IMR-90 (cell line): ENCODE results near the gene STAG1. TPM values are rescaled to one million over a fixed set of nuclear protein-coding genes. Genes with fewer than 3 reads are reported as not detected.

Source experiments
- ATAC-seq: fragments of 200-7000 bp; cut with Tn5 transposase; 2 replicates; pipeline ENCODE4 v1.9.1; 2020; ENCODE audit warnings: low read depth, mild to moderate bottlenecking, moderate library complexity
- BruUV-seq: library from RNA; stranded (reverse); fragments of 400-500 nt; replicated peaks from 2 replicates; lab custom pipeline; 2021; lab: Mats Ljungman, UMichigan
- CTCF ChIA-PET: fragments of 300-600 bp; formaldehyde crosslinking; extraction: SDS; loops from one replicate; lab custom pipeline; 2021; ENCODE audit warnings: antibody characterized with exemption; lab: Yijun Ruan, JAX
- POLR2A ChIA-PET: fragments of 300-600 bp; sonication (Branson Sonifier 250); formaldehyde crosslinking; loops from one replicate; lab custom pipeline; 2022; ENCODE audit warnings: antibody characterized with exemption; ENCODE audit not compliant: unreplicated experiment; lab: Charles Lee
- DNase-seq: peaks from one replicate; pipeline ENCODE4 v3.0.0; 2013
- H2AFZ ChIP-seq: replicated peaks from 2 replicates; pipeline ENCODE3; 2013; ENCODE audit warnings: low read length, mild to moderate bottlenecking; ENCODE audit not compliant: poor library complexity
- H2AK5ac ChIP-seq: 2 replicates; pipeline ENCODE4 v1.6.1; 2013; ENCODE audit warnings: low read depth, low read length, inconsistent platforms
- H2AK9ac ChIP-seq: replicated peaks from 2 replicates; pipeline ENCODE3; 2013; ENCODE audit warnings: mild to moderate bottlenecking, low read depth, low read length, moderate library complexity; ENCODE audit not compliant: poor library complexity
- H2BK120ac ChIP-seq: 2 replicates; pipeline ENCODE4 v1.6.1; 2013; ENCODE audit warnings: low read depth, low read length, inconsistent platforms
- H2BK15ac ChIP-seq: 3 replicates; pipeline ENCODE4 v1.6.1; 2013; ENCODE audit warnings: low read depth, low read length, inconsistent platforms
- H2BK20ac ChIP-seq: 2 replicates; pipeline ENCODE4 v1.6.1; 2013; ENCODE audit warnings: low read depth, mild to moderate bottlenecking, inconsistent platforms, low read length, moderate library complexity
- H2BK5ac ChIP-seq: 2 replicates; pipeline ENCODE4 v1.6.1; 2013; ENCODE audit warnings: mild to moderate bottlenecking, low read depth, low read length, inconsistent platforms; ENCODE audit not compliant: poor library complexity, severe bottlenecking
- H3K14ac ChIP-seq: replicated peaks from 2 replicates; pipeline ENCODE4 v1.6.1; 2013; ENCODE audit warnings: low read depth, low read length, inconsistent platforms
- H3K18ac ChIP-seq: 2 replicates; pipeline ENCODE4 v1.6.1; 2013; ENCODE audit warnings: low read depth, low read length, control low read depth
- H3K23ac ChIP-seq: 2 replicates; pipeline ENCODE4 v1.6.1; 2013; ENCODE audit warnings: low read depth, low read length, inconsistent platforms
- H3K27ac ChIP-seq: 2 replicates; pipeline ENCODE4 v1.5.1; 2013; ENCODE audit warnings: mild to moderate bottlenecking, control low read depth, low read length; ENCODE audit not compliant: insufficient read depth
- H3K27me3 ChIP-seq: 2 replicates; pipeline ENCODE4 v1.6.1; 2013; ENCODE audit warnings: low read length; ENCODE audit not compliant: control insufficient read depth, insufficient read depth
- H3K36me3 ChIP-seq: 2 replicates; pipeline ENCODE4 v1.6.1; 2013; ENCODE audit warnings: low read length, mixed read lengths; ENCODE audit not compliant: control insufficient read depth, insufficient read depth
- H3K4ac ChIP-seq: 2 replicates; pipeline ENCODE4 v1.6.1; 2013; ENCODE audit warnings: low read depth, low read length, inconsistent platforms
- H3K4me1 ChIP-seq: 2 replicates; pipeline ENCODE4 v1.6.1; 2013; ENCODE audit warnings: low read length, mixed read lengths; ENCODE audit not compliant: control insufficient read depth, insufficient read depth
- H3K4me2 ChIP-seq: 2 replicates; pipeline ENCODE4 v1.6.1; 2013; ENCODE audit warnings: low read depth, mild to moderate bottlenecking, control low read depth, low read length, moderate library complexity
- H3K4me3 ChIP-seq: 2 replicates; pipeline ENCODE4 v1.5.1; 2013; ENCODE audit warnings: low read depth, mild to moderate bottlenecking, control low read depth, low read length, moderate library complexity; ENCODE audit not compliant: insufficient read depth
- H3K56ac ChIP-seq: 2 replicates; pipeline ENCODE4 v1.6.1; 2013; ENCODE audit warnings: low read length, inconsistent platforms; ENCODE audit not compliant: insufficient read depth; ENCODE audit errors: extremely low read depth
- H3K79me1 ChIP-seq, 2 experiments: 2 replicates each; pipeline ENCODE4 v1.6.1; 2013; ENCODE audit warnings: low read length in 2 of 2, inconsistent platforms in 1 of 2, low read depth in 1 of 2
- H3K9ac ChIP-seq: 2 replicates; pipeline ENCODE4 v1.6.1; 2013; ENCODE audit warnings: low read depth, low read length, control low read depth
- H3K9me1 ChIP-seq: 2 replicates; pipeline ENCODE4 v1.6.1; 2013; ENCODE audit warnings: low read length, inconsistent platforms; ENCODE audit not compliant: insufficient read depth
- H3K9me3 ChIP-seq: 2 replicates; pipeline ENCODE4 v1.6.1; 2013; ENCODE audit warnings: low read length; ENCODE audit not compliant: control insufficient read depth, insufficient read depth
- H4K20me1 ChIP-seq: 2 replicates; pipeline ENCODE4 v1.6.1; 2013; ENCODE audit warnings: low read length, inconsistent platforms; ENCODE audit not compliant: insufficient read depth
- H4K5ac ChIP-seq: 2 replicates; pipeline ENCODE4 v1.6.1; 2013; ENCODE audit warnings: mild to moderate bottlenecking, low read depth, low read length, control low read depth
- H4K8ac ChIP-seq, 2 experiments: 2 replicates each; pipeline ENCODE4 v1.6.1; 2013; ENCODE audit warnings: low read depth in 2 of 2, low read length in 2 of 2, control low read depth in 1 of 2, inconsistent platforms in 1 of 2
- H4K91ac ChIP-seq: 2 replicates; pipeline ENCODE4 v1.6.1; 2013; ENCODE audit warnings: low read depth, low read length, inconsistent platforms; ENCODE audit not compliant: insufficient read depth
- CEBPB ChIP-seq: IDR thresholded peaks from 2 replicates; pipeline ENCODE4 v1.6.1; 2012; ENCODE audit warnings: low read depth, low read length, improper control_type of control experiment
- MAFK ChIP-seq: IDR thresholded peaks from 2 replicates; pipeline ENCODE4 v1.6.1; 2012; ENCODE audit warnings: low read depth, low read length, improper control_type of control experiment
- MAZ ChIP-seq: IDR thresholded peaks from 2 replicates; pipeline ENCODE4 v1.6.1; 2012; ENCODE audit warnings: low read depth, mild to moderate bottlenecking, low read length, improper control_type of control experiment, moderate library complexity, borderline replicate concordance
- MXI1 ChIP-seq: IDR thresholded peaks from 2 replicates; pipeline ENCODE4 v1.6.1; 2012; ENCODE audit warnings: low read depth, mild to moderate bottlenecking, low read length, moderate library complexity, borderline replicate concordance
- POLR2A ChIP-seq: IDR thresholded peaks from 2 replicates; pipeline ENCODE4 v1.6.1; 2012; ENCODE audit warnings: mild to moderate bottlenecking, low read depth, low read length
- RAD21 ChIP-seq: IDR thresholded peaks from 2 replicates; pipeline ENCODE4 v1.6.1; 2012; ENCODE audit warnings: low read length, improper control_type of control experiment
- RFX5 ChIP-seq: IDR thresholded peaks from 2 replicates; pipeline ENCODE4 v1.8.0; 2012; ENCODE audit warnings: low read depth, mild to moderate bottlenecking, low read length, moderate library complexity
- WGBS, 2 experiments: methylation state at CpG; one replicate each; pipeline versions ENCODE4 v1.1.5 to v1.1.7; 2013; ENCODE audit warnings: missing lambda C conversion rate in 2 of 2; ENCODE audit not compliant: insufficient read length in 1 of 2; ENCODE audit errors: extremely low coverage in 2 of 2; 5-methylcytosine and 5-hydroxymethylcytosine counted together
- dilution Hi-C: fragments of 300-500 bp; cut with HindIII; formaldehyde crosslinking; loops from one replicate; pipeline ENCODE4 v1.14.3; 2018; ENCODE audit warnings: low sequenced_read_pairs; ENCODE audit not compliant: unreplicated experiment
- in situ Hi-C: fragments of 300-500 bp; cut with MboI; formaldehyde crosslinking; loops from 3 replicates; pipeline ENCODE4 v1.14.3; 2019; ENCODE audit warnings: low sequenced_read_pairs, inconsistent platforms, mixed read lengths
- intact Hi-C: fragments of 100-400 bp; cut with micrococcal nuclease; formaldehyde crosslinking; loops from 2 replicates; pipeline ENCODE4 v1.10.0; 2022
- polyA plus RNA-seq, 3 experiments: library from polyadenylated mRNA; depleted of rRNA; stranded (reverse); fragments of >200 nt; gene quantifications; 2 replicates each; pipeline ENCODE4 v1.2.3, GENCODE V29; 2012; ENCODE audit warnings: low replicate concordance in 1 of 3
- total RNA-seq: library from RNA; depleted of rRNA; stranded (reverse); fragments of >200 nt; gene quantifications from 2 replicates; pipeline ENCODE4 v1.2.3, GENCODE V29; 2012

The STAG1 gene
- total and polyA plus RNA-seq, 2 of the 4 experiments (the other 2 are of a cell fraction): 9.6 to 32.3 TPM

- TF ChIP-seq MXI1 (no peak), RFX5 (no peak), MAFK (no peak), POLR2A (no peak)
These were observed 167.4 kb downstream of the STAG1 start (continued) for GRCh38 chr3:136584728-136585127.

DNA sequence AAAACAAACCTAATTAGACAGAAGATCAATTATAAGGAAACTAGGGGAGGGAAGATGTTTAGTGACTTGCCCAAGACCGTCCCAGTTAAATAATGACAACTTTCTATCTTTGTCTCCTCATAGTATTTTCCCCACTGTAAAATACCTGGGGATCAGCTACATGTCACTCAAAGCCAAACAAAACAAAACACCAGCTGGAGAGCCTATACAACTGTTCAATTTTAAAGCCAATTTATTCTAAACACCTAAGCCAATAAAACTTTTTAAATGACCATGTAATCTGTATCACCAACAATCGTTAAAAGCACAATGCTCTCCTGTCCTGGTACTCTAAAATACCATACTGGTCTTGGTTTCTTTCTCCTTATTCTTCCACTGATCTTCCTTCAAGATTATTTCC lies 168.4 kb downstream of the STAG1 start:
- Histone ChIP-seq H2BK20ac (no peak overlapping the region), H4K8ac (no peak overlapping the region), H3K27me3 (no peaks in the 10 kb centered on the region), H3K56ac (no peak overlapping the region), H3K14ac (no peak overlapping the region), H4K5ac (no peak overlapping the region), H3K36me3 (peaks cover 2% of the 10 kb centered on the region; the same call in 1 of the 2 replicates), H3K9me3 (no peaks in the 10 kb centered on the region), H3K18ac (no peak overlapping the region), H3K79me1 (peaks cover 14 to 48% of the 10 kb centered on the region in 2 experiments), H3K27ac (no peak overlapping the region), H3K9ac (no peak overlapping the region), H2BK5ac (no peak overlapping the region), H4K20me1 (no peaks in the 10 kb centered on the region), H3K9me1 (peaks cover 9% of the 10 kb centered on the region), H2AK5ac (no peak overlapping the region), H2AFZ (no peak overlapping the region), H3K4me1 (peaks cover 6% of the 10 kb centered on the region), H2BK15ac (no peak overlapping the region), H3K4me3 (no peak overlapping the region), H3K23ac (no peak overlapping the region), H2AK9ac (no peak overlapping the region), H3K4me2 (no peak overlapping the region), H4K91ac (no peak overlapping the region), H2BK120ac (no peak overlapping the region), H3K4ac (no peak overlapping the region)
- CTCF ChIA-PET: interaction anchor here (1.0 to 1.8 kb wide), 2 partner anchors 8 to 168 kb away, joined by 3 to 7 read pairs; partner anchors contain the start of gene STAG1
- in situ Hi-C loops (no loop called here), intact Hi-C loops (no loop called here), dilution Hi-C loops (no loop called here)
- TF ChIP-seq MAZ (no peak), RAD21 (no peak), CEBPB (no peak)
- ATAC-seq (no peak), DNase-seq (no peak)
- BruUV-seq: no TSS peak
- 83% methylated on average over 1 of the region's 2 CpGs; no CpG with 5 or more reads in 1 of the 2 experiments for WGBS, 2 experiments
- POLR2A ChIA-PET: no interaction called here
